ENCODE results near the gene IFNL3. TPM values are rescaled to one million over a fixed set of nuclear protein-coding genes. Genes with fewer than 3 reads are reported as not detected.
A peak's percentile ranks its signal among the peaks of the same experiment; 100 is the strongest.

IFNL3 gene
- total RNA-seq, 1 experiment from 2014 or later, result not detected

DNA sequence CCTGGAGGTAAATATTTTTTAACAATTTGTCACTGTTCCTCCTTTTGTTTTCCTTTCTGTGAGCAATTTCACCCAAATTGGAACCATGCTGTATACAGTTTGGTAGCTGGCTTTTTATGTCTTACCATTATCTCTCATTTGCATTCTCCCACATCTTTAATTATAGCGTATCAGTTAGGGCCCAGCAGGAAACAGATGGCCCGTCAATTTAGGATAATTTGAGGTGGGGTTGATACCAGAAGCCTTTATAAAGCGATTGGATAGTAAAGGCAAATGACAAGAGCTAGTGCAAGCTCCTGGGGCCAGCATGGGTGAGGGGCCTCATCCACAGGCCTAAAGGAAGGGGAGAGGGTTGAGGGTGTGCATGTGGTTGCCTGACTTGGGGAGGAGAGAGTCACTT, 7.7 kb upstream of the IFNL3 start:
- intact Hi-C loops (cut with micrococcal nuclease; ENCODE audit: unreplicated experiment), result no loop called here
- peak overlapping the region; percentile 79 for H3K27ac Mint-ChIP-seq (ENCODE audit: unreplicated experiment)
- BruUV-seq (replicated peaks), result no TSS peak
- 0 out of 2 replicates have a peak, but pooled peaks cover 3% of the 10 kb centered on the region for H3K9me3 ChIP-seq
- no peaks in the 10 kb centered on the region for H3K27me3 ChIP-seq (replicated peaks; ENCODE audit: control insufficient read depth, insufficient read depth, low read length)
- ChIA-PET CTCF (no interaction called here), POLR2A (no interaction called here)
- peaks cover 14% of the 10 kb centered on the region for H3K36me3 Mint-ChIP-seq (ENCODE audit: insufficient read depth, unreplicated experiment)
- H3K4me3 ChIP-seq (ENCODE audit: low read depth, low read length), result no peak overlapping the region
- H3K4me3 Mint-ChIP-seq (ENCODE audit: unreplicated experiment), result no peak overlapping the region
- TF ChIP-seq, protein P1, sequence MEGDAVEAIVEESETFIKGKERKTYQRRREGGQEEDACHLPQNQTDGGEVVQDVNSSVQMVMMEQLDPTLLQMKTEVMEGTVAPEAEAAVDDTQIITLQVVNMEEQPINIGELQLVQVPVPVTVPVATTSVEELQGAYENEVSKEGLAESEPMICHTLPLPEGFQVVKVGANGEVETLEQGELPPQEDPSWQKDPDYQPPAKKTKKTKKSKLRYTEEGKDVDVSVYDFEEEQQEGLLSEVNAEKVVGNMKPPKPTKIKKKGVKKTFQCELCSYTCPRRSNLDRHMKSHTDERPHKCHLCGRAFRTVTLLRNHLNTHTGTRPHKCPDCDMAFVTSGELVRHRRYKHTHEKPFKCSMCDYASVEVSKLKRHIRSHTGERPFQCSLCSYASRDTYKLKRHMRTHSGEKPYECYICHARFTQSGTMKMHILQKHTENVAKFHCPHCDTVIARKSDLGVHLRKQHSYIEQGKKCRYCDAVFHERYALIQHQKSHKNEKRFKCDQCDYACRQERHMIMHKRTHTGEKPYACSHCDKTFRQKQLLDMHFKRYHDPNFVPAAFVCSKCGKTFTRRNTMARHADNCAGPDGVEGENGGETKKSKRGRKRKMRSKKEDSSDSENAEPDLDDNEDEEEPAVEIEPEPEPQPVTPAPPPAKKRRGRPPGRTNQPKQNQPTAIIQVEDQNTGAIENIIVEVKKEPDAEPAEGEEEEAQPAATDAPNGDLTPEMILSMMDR (IDR thresholded peaks at IDR 0.05; ENCODE audit: insufficient read depth in 1 of 2, low read depth in 1 of 2, low read length in 1 of 2, severe bottlenecking in 1 of 2, unreplicated experiment in 1 of 2), result no peak
- H3K27me3 Mint-ChIP-seq (ENCODE audit: insufficient read depth, unreplicated experiment), result no peaks in the 10 kb centered on the region
- H3K36me3 ChIP-seq (ENCODE audit: control insufficient read depth, insufficient read depth, low read length), result no peaks in the 10 kb centered on the region
- H3K4me1 Mint-ChIP-seq (ENCODE audit: low read depth, unreplicated experiment), result peaks cover 35% of the 10 kb centered on the region
- peaks cover 12% of the 10 kb centered on the region for H3K9me3 Mint-ChIP-seq (ENCODE audit: unreplicated experiment)
- no peak for DNase-seq
- H3K4me1 ChIP-seq, result peaks cover 50% of the 10 kb centered on the region

DNA sequence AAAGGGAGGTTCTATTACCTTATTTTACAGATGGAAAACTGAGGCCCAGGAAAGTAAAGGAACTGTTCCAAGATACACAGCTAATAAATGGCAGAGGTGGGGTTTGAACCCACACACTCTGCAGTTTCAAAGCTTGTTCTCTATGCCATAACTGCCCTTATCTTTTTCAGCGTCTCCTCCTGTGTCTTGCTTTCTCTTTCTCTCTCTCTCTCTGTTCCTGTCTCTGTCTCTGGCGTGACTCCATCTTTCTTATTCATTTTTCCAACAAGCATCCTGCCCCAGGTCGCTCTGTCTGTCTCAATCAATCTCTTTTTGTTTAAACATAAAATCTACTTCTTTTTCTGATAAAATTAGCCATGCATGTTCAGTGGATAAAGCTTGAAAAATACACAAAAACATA, 7.0 kb upstream of the IFNL3 start:
- TF ChIP-seq, protein P1 (IDR thresholded peaks at IDR 0.05; ENCODE audit: insufficient read depth in 1 of 2, low read depth in 1 of 2, low read length in 1 of 2, severe bottlenecking in 1 of 2, unreplicated experiment in 1 of 2), result no peak
- H3K36me3 Mint-ChIP-seq (ENCODE audit: insufficient read depth, unreplicated experiment), result peaks cover 7% of the 10 kb centered on the region
- no TSS peak for BruUV-seq (replicated peaks)
- no peaks in the 10 kb centered on the region for H3K36me3 ChIP-seq (ENCODE audit: control insufficient read depth, insufficient read depth, low read length)
- H3K9me3 Mint-ChIP-seq (ENCODE audit: unreplicated experiment), result peaks cover 12% of the 10 kb centered on the region
- no peak overlapping the region for H3K4me3 Mint-ChIP-seq (ENCODE audit: unreplicated experiment)
- H3K4me3 ChIP-seq (ENCODE audit: low read depth, low read length), result no peak overlapping the region
- H3K9me3 ChIP-seq, result 0 out of 2 replicates have a peak, but pooled peaks cover 3% of the 10 kb centered on the region
- CTCF ChIA-PET, result no interaction called here
- peaks cover 35% of the 10 kb centered on the region for H3K4me1 Mint-ChIP-seq (ENCODE audit: low read depth, unreplicated experiment)
- no peaks in the 10 kb centered on the region for H3K27me3 Mint-ChIP-seq (ENCODE audit: insufficient read depth, unreplicated experiment)
- intact Hi-C loops (cut with micrococcal nuclease; ENCODE audit: unreplicated experiment), result loop anchor here (2.0 kb wide), 1 partner anchor 57 kb away; no protein-coding TSS in a partner anchor
- no peak for DNase-seq
- peak overlapping the region; percentile 79 for H3K27ac Mint-ChIP-seq (ENCODE audit: unreplicated experiment)
- peaks cover 49% of the 10 kb centered on the region for H3K4me1 ChIP-seq
- POLR2A ChIA-PET, result interaction anchor here (0.6 kb wide), 1 partner anchor 26 kb away, joined by 6 read pairs; no protein-coding TSS in a partner anchor
- H3K27me3 ChIP-seq (replicated peaks; ENCODE audit: control insufficient read depth, insufficient read depth, low read length), result no peaks in the 10 kb centered on the region

DNA sequence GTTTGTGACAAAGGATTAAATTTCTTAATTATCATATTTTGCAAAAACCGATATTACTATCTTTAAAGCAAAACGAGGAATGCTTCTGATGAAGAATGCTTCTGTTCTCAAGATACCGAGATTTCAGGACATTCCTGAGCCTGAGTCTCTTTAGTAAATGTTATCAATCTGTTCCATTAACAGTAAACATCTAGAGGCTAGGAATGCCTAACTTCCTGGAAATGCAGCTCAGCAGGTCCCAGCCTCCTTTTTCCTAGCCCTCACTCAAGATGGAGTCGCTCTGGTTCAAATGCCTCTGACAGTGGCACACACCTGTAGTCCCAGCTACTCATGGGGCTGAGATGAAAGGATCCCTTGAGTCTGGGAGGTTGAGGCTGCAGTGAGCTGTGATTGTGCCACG, 6.3 kb upstream of the IFNL3 start:
- no peak for DNase-seq
- Mint-ChIP-seq H3K27me3 (ENCODE audit: insufficient read depth, unreplicated experiment) (no peaks in the 10 kb centered on the region), H3K36me3 (ENCODE audit: insufficient read depth, unreplicated experiment) (peaks cover 6% of the 10 kb centered on the region), H3K4me3 (ENCODE audit: unreplicated experiment) (no peak overlapping the region), H3K9me3 (ENCODE audit: unreplicated experiment) (peaks cover 12% of the 10 kb centered on the region), H3K4me1 (ENCODE audit: low read depth, unreplicated experiment) (peaks cover 35% of the 10 kb centered on the region), H3K27ac (ENCODE audit: unreplicated experiment) (peak overlapping the region; percentile 18)
- Histone ChIP-seq H3K27me3 (replicated peaks; ENCODE audit: control insufficient read depth, insufficient read depth, low read length) (no peaks in the 10 kb centered on the region), H3K4me3 (ENCODE audit: low read depth, low read length) (no peak overlapping the region), H3K36me3 (ENCODE audit: control insufficient read depth, insufficient read depth, low read length) (no peaks in the 10 kb centered on the region), H3K9me3 (0 out of 2 replicates have a peak, but pooled peaks cover 3% of the 10 kb centered on the region), H3K4me1 (peaks cover 42% of the 10 kb centered on the region)
- CTCF ChIA-PET, result interaction anchor here (0.6 kb wide), 1 partner anchor 55 kb away, joined by 9 read pairs; no protein-coding TSS in a partner anchor
- POLR2A ChIA-PET, result interaction anchor here (0.6 kb wide), 1 partner anchor 27 kb away, joined by 6 read pairs; no protein-coding TSS in a partner anchor
- intact Hi-C loops (cut with micrococcal nuclease; ENCODE audit: unreplicated experiment), result loop anchor here (2.0 kb wide), 1 partner anchor 58 kb away; no protein-coding TSS in a partner anchor
- TF ChIP-seq, protein P1 (IDR thresholded peaks at IDR 0.05; ENCODE audit: insufficient read depth in 1 of 2, low read depth in 1 of 2, low read length in 1 of 2, severe bottlenecking in 1 of 2, unreplicated experiment in 1 of 2), result no peak
- BruUV-seq (replicated peaks), result no TSS peak
